ENCODE measurements around the gene RRAGC. TPM values are rescaled to one million over a fixed set of nuclear protein-coding genes. Genes with fewer than 3 reads are reported as not detected.

RRAGC gene
- total and polyA plus RNA-seq, 9 of the 15 experiments (the other 6 are each of a cell fraction or from before 2014, with no cell fraction given): 3.9 to 16.9 (median 10.9) TPM

- TF ChIP-seq, protein P1, sequence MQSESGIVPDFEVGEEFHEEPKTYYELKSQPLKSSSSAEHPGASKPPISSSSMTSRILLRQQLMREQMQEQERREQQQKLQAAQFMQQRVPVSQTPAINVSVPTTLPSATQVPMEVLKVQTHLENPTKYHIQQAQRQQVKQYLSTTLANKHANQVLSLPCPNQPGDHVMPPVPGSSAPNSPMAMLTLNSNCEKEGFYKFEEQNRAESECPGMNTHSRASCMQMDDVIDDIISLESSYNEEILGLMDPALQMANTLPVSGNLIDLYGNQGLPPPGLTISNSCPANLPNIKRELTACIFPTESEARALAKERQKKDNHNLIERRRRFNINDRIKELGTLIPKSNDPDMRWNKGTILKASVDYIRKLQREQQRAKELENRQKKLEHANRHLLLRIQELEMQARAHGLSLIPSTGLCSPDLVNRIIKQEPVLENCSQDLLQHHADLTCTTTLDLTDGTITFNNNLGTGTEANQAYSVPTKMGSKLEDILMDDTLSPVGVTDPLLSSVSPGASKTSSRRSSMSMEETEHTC (IDR thresholded peaks at IDR 0.05): no peak
- TF ChIP-seq WHSC1 (IDR thresholded peaks at IDR 0.05; ENCODE audit: low read length): no peak
- TF ChIP-seq PML (IDR thresholded peaks at IDR 0.05; ENCODE audit: low read length): no peak
- TF ChIP-seq ZFPM2 (CRISPR knock-in tag; IDR thresholded peaks at IDR 0.05): no peak
- no peak for TF ChIP-seq SIRT6 (IDR thresholded peaks at IDR 0.05; ENCODE audit: low read depth, low read length)
- no peak for TF ChIP-seq ZNF511 (CRISPR knock-in tag; IDR thresholded peaks at IDR 0.05)
- 0 out of 2 replicates have a peak, but pooled peaks have one; percentile 49 for TF ChIP-seq RBM14 (IDR thresholded peaks at IDR 0.05; ENCODE audit: borderline replicate concordance, insufficient read depth, low read depth, low read length)
- TF ChIP-seq FOXA3 (CRISPR knock-in tag; conservative IDR thresholded peaks at IDR 0.05 in 1 of 2, IDR thresholded peaks at IDR 0.05 in 1 of 2): peak in 1 of 2 experiments; percentile 26; a peak in 1 of 4 replicates
- peak; percentile 92 for TF ChIP-seq SAP30 (IDR thresholded peaks at IDR 0.05; ENCODE audit: borderline replicate concordance, insufficient read depth, low read depth, low read length, poor library complexity, severe bottlenecking)
- no peak for TF ChIP-seq RCOR1 (IDR thresholded peaks at IDR 0.05; ENCODE audit: borderline replicate concordance in 1 of 2, low read depth in 2 of 2, low read length in 2 of 2)
- TF ChIP-seq EGR1 (conservative IDR thresholded peaks at IDR 0.05): no peak
- TF ChIP-seq UBTF (IDR thresholded peaks at IDR 0.05; ENCODE audit: borderline replicate concordance in 1 of 2, low read depth in 2 of 2, low read length in 2 of 2): peak in 1 of 2 experiments; percentile 61; a peak in 2 of 4 replicates
- TF ChIP-seq HDAC1 (IDR thresholded peaks at IDR 0.05): peak in 1 of 2 experiments; percentile 63; a peak in 1 of 4 replicates
- TF ChIP-seq, protein P2, sequence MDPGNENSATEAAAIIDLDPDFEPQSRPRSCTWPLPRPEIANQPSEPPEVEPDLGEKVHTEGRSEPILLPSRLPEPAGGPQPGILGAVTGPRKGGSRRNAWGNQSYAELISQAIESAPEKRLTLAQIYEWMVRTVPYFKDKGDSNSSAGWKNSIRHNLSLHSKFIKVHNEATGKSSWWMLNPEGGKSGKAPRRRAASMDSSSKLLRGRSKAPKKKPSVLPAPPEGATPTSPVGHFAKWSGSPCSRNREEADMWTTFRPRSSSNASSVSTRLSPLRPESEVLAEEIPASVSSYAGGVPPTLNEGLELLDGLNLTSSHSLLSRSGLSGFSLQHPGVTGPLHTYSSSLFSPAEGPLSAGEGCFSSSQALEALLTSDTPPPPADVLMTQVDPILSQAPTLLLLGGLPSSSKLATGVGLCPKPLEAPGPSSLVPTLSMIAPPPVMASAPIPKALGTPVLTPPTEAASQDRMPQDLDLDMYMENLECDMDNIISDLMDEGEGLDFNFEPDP (CRISPR knock-in tag; IDR thresholded peaks at IDR 0.05): no peak
- 0 out of 2 replicates have a peak, but pooled peaks have one; percentile 12 for TF ChIP-seq ERF (CRISPR knock-in tag; IDR thresholded peaks at IDR 0.05)
- TF ChIP-seq ZNF354B (CRISPR knock-in tag; IDR thresholded peaks at IDR 0.05): no peak
Observed at GRCh38 chr1:38858833-38859560, 575 bp downstream of the RRAGC start (continued).
